Measurements from ENCODE around the gene OARD1.
A peak's percentile ranks its signal among the peaks of the same experiment; 100 is the strongest.

The OARD1 gene

GRCh38 chr6:41075651-41076626, 3.8 kb upstream of the OARD1 start:
- no peak overlapping the region for H3K4me3 ChIP-seq (replicated peaks; ENCODE audit: low read depth, low read length)
- no peak for TF ChIP-seq CTCF (IDR thresholded peaks at IDR 0.05; ENCODE audit: low read depth, low read length, missing control alignments)
- no peak for DNase-seq (ENCODE audit: extremely low read depth, low read depth)

GRCh38 chr6:41074692-41075436, 2.7 kb upstream of the OARD1 start:
- H3K4me3 ChIP-seq (replicated peaks; ENCODE audit: low read depth, low read length), result peak overlapping the region; percentile 85
- TF ChIP-seq CTCF (IDR thresholded peaks at IDR 0.05; ENCODE audit: low read depth, low read length, missing control alignments), result no peak
- DNase-seq (ENCODE audit: extremely low read depth, low read depth), result no peak

- DNase-seq (ENCODE audit: extremely low read depth, low read depth), result no peak
- H3K4me3 ChIP-seq (replicated peaks; ENCODE audit: low read depth, low read length), result peak overlapping the region; percentile 85
- TF ChIP-seq CTCF (IDR thresholded peaks at IDR 0.05; ENCODE audit: low read depth, low read length, missing control alignments), result no peak
Measured at GRCh38 chr6:41073968-41074691, 2.0 kb upstream of the OARD1 start.

- DNase-seq (ENCODE audit: extremely low read depth, low read depth), result no peak
- peak overlapping the region; percentile 85 for H3K4me3 ChIP-seq (replicated peaks; ENCODE audit: low read depth, low read length)
- no peak for TF ChIP-seq CTCF (IDR thresholded peaks at IDR 0.05; ENCODE audit: low read depth, low read length, missing control alignments)
Measured at GRCh38 chr6:41073203-41073967, 1.2 kb upstream of the OARD1 start.

GRCh38 chr6:41072836-41073202, 663 bp upstream of the OARD1 start, which contains the start of gene NFYA:
Gene NFYA, plus strand, starts transcription at chr6:41072974. Its CDS starts 6,116 bp downstream, at chr6:41079090.
- no peak for DNase-seq (ENCODE audit: extremely low read depth, low read depth)
- peak within 1 kb of the TSS; percentile 85 for H3K4me3 ChIP-seq (replicated peaks; ENCODE audit: low read depth, low read length)
- no peak for TF ChIP-seq CTCF (IDR thresholded peaks at IDR 0.05; ENCODE audit: low read depth, low read length, missing control alignments)

GRCh38 chr6:41071501-41071922, 644 bp downstream of the OARD1 start:
- TF ChIP-seq CTCF (IDR thresholded peaks at IDR 0.05; ENCODE audit: low read depth, low read length, missing control alignments), result no peak
- peak overlapping the region; percentile 85 for H3K4me3 ChIP-seq (replicated peaks; ENCODE audit: low read depth, low read length)
- no peak for DNase-seq (ENCODE audit: extremely low read depth, low read depth)

All from HFF-Myc (cell line).